GM19468 (cell line): Measurements from ENCODE around the gene KCNQ2.

Experiments
- ATAC-seq: cut with Tn5 transposase; IDR thresholded peaks from one replicate; pipeline ENCODE4 v1.9.1; 2021; ENCODE audit warnings: mild to moderate bottlenecking, moderate library complexity, moderate number of reproducible peaks; ENCODE audit not compliant: unreplicated experiment; ENCODE audit errors: extremely low read depth

The KCNQ2 gene

GRCh38 chr20:63351811-63352591 lies 120.5 kb downstream of the KCNQ2 start:
- no peak for ATAC-seq

- ATAC-seq: no peak
Observed at GRCh38 chr20:63351326-63351700, 121.1 kb downstream of the KCNQ2 start.

- no peak for ATAC-seq
Observed at GRCh38 chr20:63350597-63351325, 121.7 kb downstream of the KCNQ2 start.
